KOPT-K1 (cell line): Measurements from ENCODE around the gene SOST.
A peak's percentile ranks its signal among the peaks of the same experiment; 100 is the strongest.

Source experiments
- H3K27ac ChIP-seq: fragments of 200-600 bp; sonication (generic); 2 replicates; pipeline ENCODE4 v1.5.1; 2016; ENCODE audit warnings: antibody characterized with exemption, mild to moderate bottlenecking, low read depth, low read length; ENCODE audit not compliant: poor library complexity, severe bottlenecking
- H3K36me3 ChIP-seq: fragments of 200-600 bp; sonication (generic); 2 replicates; pipeline ENCODE4 v1.5.1; 2017; ENCODE audit warnings: antibody characterized with exemption, mild to moderate bottlenecking, low read length, moderate library complexity; ENCODE audit not compliant: insufficient read depth
- H3K9me3 ChIP-seq: fragments of 200-600 bp; sonication (generic); 2 replicates; pipeline ENCODE4 v1.5.1; 2017; ENCODE audit warnings: antibody characterized with exemption, low read length, mild to moderate bottlenecking; ENCODE audit not compliant: insufficient read depth, poor library complexity, severe bottlenecking

The SOST gene

GRCh38 chr17:43736389-43736788, 22.2 kb downstream of the SOST start:
- no peaks in the 10 kb centered on the region for H3K36me3 ChIP-seq
- no peak overlapping the region for H3K27ac ChIP-seq
- H3K9me3 ChIP-seq: peaks cover 18% of the 10 kb centered on the region

GRCh38 chr17:43734376-43734775, 24.2 kb downstream of the SOST start:
- H3K27ac ChIP-seq: no peak overlapping the region
- peaks cover 18% of the 10 kb centered on the region for H3K9me3 ChIP-seq
- H3K36me3 ChIP-seq: no peaks in the 10 kb centered on the region

- peaks cover 18% of the 10 kb centered on the region for H3K9me3 ChIP-seq
- H3K36me3 ChIP-seq: no peaks in the 10 kb centered on the region
- no peak overlapping the region for H3K27ac ChIP-seq
Measured at GRCh38 chr17:43733956-43734355, 24.6 kb downstream of the SOST start.

- peaks cover 18% of the 10 kb centered on the region for H3K9me3 ChIP-seq
- no peak overlapping the region for H3K27ac ChIP-seq
- no peaks in the 10 kb centered on the region for H3K36me3 ChIP-seq
Measured at GRCh38 chr17:43732958-43733357, 25.6 kb downstream of the SOST start.

GRCh38 chr17:43728081-43728480, 30.5 kb downstream of the SOST start:
- peaks cover 5% of the 10 kb centered on the region for H3K9me3 ChIP-seq
- H3K27ac ChIP-seq: no peak overlapping the region
- no peaks in the 10 kb centered on the region for H3K36me3 ChIP-seq

- no peaks in the 10 kb centered on the region for H3K9me3 ChIP-seq
- no peaks in the 10 kb centered on the region for H3K36me3 ChIP-seq
- H3K27ac ChIP-seq: no peak overlapping the region
Measured at GRCh38 chr17:43723697-43724359, 34.8 kb downstream of the SOST start.

- Histone ChIP-seq H3K27ac (no peak overlapping the region), H3K9me3 (no peaks in the 10 kb centered on the region), H3K36me3 (no peaks in the 10 kb centered on the region)
Measured at GRCh38 chr17:43722870-43723665, 35.5 kb downstream of the SOST start.

- Histone ChIP-seq H3K9me3 (no peaks in the 10 kb centered on the region), H3K36me3 (no peaks in the 10 kb centered on the region), H3K27ac (no peak overlapping the region)
Measured at GRCh38 chr17:43722269-43722619, 36.3 kb downstream of the SOST start.

GRCh38 chr17:43721537-43722268, 36.9 kb downstream of the SOST start:
- H3K9me3 ChIP-seq: no peaks in the 10 kb centered on the region
- no peak overlapping the region for H3K27ac ChIP-seq

GRCh38 chr17:43720311-43721060, 38.1 kb downstream of the SOST start:
- Histone ChIP-seq H3K27ac (peak overlapping the region; percentile 86), H3K36me3 (no peaks in the 10 kb centered on the region), H3K9me3 (no peaks in the 10 kb centered on the region)

More at GRCh38 chr17:43721537-43722268, 36.9 kb downstream of the SOST start:
- H3K36me3 ChIP-seq: no peaks in the 10 kb centered on the region

GRCh38 chr17:43719578-43719977, 39.0 kb downstream of the SOST start:
- no peaks in the 10 kb centered on the region for H3K9me3 ChIP-seq
- no peaks in the 10 kb centered on the region for H3K36me3 ChIP-seq
- no peak overlapping the region for H3K27ac ChIP-seq

GRCh38 chr17:43718544-43718943, 40.0 kb downstream of the SOST start:
- H3K36me3 ChIP-seq: no peaks in the 10 kb centered on the region
- H3K9me3 ChIP-seq: no peaks in the 10 kb centered on the region
- H3K27ac ChIP-seq: no peak overlapping the region

- Histone ChIP-seq H3K9me3 (no peaks in the 10 kb centered on the region), H3K27ac (no peak overlapping the region), H3K36me3 (no peaks in the 10 kb centered on the region)
Measured at GRCh38 chr17:43717913-43718312, 40.7 kb downstream of the SOST start.

GRCh38 chr17:43714465-43715149, 44.0 kb downstream of the SOST start:
- Histone ChIP-seq H3K9me3 (no peaks in the 10 kb centered on the region), H3K27ac (no peak overlapping the region), H3K36me3 (no peaks in the 10 kb centered on the region)
